ENCODE data around the gene C9orf50.

C9orf50 gene

DNA sequence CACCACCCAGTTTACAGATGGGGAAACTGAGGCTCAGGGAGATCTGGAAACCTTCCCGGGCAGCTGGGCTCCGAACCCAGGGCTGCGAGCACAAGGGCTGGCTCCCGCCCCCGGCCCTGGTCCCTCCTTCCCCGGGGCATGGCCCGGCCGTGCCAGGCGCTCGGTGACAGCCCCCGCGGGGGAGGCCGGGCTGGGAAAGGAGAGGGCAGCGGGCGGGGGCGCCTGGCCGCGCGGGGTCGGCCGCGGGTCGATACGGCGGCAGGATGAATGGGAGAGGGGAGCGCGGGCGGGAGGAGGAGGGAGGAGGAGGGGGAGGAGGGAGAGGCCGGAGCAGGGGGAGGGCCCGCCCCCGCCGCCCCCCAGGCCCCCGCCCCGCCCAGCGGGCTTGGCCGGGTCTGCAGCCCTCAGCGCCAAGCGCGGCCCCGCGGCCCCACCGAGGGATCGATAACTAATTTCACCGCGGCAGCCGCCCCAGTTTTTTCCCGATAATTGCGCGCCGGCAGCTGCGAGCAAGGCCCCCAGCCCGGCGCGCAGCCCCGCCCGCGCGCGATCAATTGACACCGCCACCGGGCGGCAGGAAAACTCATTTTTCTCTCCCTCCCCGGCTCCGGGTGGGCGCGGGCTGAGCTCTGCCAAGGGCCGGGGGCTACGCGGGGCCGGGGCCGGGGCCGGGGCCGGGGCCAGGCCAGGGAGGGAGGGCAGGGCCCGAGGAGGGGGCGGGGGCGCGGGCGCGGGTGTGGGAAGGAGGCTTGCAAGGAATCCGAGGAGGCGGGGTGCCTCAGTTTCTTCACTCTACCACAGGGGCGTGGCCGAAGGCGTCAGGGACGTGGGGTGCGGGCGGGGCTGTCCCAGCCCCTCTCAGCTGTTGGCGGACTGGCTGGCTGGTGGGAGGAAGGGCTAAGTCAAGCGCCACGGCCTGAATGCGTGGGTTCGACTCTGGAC lies 52.1 kb downstream of the C9orf50 start:
- no peak for DNase-seq

DNA sequence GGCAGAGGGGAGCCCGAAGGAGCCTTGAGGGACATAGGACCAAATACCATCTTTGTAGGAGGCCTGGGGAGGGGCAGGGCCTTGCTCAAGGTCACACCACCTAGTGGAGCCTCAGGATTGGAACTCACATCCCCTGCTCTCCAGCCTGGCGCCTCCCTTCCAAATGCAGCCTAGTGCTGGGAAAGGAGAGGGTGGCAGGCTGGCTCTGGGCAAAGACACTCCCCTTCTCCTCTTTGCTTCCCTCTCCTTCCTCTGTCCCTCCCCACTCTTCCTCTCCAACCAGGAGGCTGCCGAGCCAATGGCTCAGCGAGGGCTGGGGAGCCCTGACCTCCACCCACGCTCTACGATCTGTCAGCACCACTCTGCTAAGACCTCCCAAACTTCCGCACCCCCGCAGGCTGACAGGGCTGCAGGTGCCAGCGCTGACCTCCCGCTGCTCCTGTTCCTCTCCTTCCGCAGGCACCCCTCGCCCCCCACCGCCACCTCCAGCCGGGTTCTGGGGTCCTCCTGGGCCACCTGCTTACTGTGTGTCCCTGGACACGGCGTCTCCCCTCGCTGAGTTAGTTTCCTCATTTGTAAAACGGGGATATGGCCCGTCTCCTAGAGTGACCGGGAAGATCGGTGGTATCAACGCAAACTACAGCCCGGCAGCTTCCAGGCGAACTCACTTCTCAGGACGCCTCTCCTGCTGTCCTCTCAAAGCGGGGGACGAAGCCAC lies 52.9 kb downstream of the C9orf50 start:
- no peak for DNase-seq

- no peak for DNase-seq
These were observed 53.6 kb downstream of the C9orf50 start for GRCh38 chr9:129567329-129567728.

DNA sequence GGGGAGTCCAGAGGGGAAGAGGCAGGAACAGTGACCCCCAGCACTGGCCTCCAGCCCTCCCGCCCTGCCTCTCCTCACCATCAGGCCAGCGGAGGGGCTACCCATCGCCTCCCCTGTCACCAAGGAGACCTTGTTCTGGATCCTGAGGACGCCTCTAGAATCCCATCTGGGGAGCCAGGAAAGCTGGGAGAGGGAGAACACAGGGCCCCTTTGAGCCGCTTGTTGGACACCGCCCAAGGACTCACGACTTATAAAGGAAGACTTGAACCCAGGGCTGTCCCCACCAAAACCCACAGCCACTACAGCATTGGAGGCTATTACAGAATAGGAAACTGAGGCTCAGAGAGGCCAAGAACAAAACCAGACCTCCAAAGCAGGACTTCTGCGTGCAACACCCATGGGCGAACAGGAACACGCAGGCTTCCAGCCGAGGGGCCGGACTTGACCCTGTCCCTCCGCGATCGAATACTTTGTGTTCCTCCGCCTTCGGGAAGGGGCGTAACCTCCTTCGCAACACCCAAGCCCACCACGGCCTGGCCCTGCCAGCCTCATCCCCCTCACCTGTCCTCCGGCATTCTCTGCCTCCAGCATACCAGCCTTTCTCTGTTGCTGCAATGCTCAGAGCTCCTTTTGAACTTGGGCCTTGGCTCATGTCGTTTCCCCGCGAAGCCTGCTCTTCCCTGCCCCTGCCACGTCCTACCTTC lies 54.2 kb downstream of the C9orf50 start:
- DNase-seq: no peak

DNA sequence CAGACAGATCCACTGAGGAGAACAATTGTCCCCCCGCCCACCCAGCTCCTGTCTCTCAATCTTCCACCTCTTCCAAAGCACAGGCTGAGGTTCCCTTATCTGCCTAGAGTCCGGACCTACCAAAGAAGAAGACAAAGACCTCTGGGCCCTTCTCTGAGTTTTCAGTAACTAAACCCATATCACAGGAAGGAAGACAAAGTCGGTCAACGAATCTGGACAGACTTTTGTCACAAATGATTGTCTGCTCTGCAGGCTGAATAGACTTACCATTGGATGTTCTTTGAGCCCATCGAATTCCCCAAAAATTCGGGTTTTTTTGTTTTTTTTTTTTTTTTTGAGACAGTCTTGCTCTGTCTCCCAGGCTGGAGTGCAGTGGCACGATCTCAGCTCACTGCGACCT lies 58.0 kb downstream of the C9orf50 start:
- DNase-seq: no peak

DNA sequence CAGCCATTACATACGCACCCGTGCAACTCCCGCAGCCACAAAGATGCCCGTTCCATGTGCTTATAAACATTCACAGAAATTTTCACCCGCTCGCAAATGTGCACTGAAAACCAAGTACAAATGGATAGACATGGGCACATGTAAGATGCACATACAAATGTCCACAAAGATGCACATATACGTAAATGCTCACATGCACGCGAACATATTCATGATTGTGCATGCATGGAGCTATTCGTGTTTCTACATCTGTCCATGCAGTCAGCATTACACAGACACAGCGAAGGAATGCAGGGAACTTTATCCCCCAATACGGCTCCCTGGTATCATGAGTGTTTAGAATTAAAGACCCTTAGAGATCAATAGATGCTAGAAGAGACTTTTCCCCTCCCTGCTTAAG lies 58.4 kb downstream of the C9orf50 start:
- no peak for DNase-seq

Measured in activated CD4-positive, CD25-positive, alpha-beta regulatory T cell (primary cell).